Adipocyte (in vitro differentiated cells): ENCODE results near the gene LMOD1.

ENCODE experiments used
- DNase-seq: peaks from one replicate; pipeline ENCODE4 v3.0.0-alpha.2; 2015; ENCODE audit warnings: low read depth
- H3K27me3 ChIP-seq: replicated peaks from 2 replicates; pipeline ENCODE4 v1.7.0; 2013; ENCODE audit warnings: mild to moderate bottlenecking, low read length, moderate library complexity; ENCODE audit not compliant: control insufficient read depth, insufficient read depth
- H3K36me3 ChIP-seq: 2 replicates; pipeline ENCODE4 v1.7.0; 2013; ENCODE audit warnings: low read length, mild to moderate bottlenecking, moderate library complexity; ENCODE audit not compliant: control insufficient read depth, insufficient read depth, severe bottlenecking
- H3K4me1 ChIP-seq: 2 replicates; pipeline ENCODE4 v1.7.0; 2013; ENCODE audit warnings: mild to moderate bottlenecking, low read length, moderate library complexity; ENCODE audit not compliant: control insufficient read depth, insufficient read depth
- H3K4me3 ChIP-seq: 2 replicates; pipeline ENCODE4 v1.7.0; 2013; ENCODE audit warnings: mild to moderate bottlenecking, low read length, moderate library complexity
- H3K9ac ChIP-seq: 2 replicates; pipeline ENCODE4 v1.7.0; 2013; ENCODE audit warnings: mild to moderate bottlenecking, low read length, moderate library complexity
- H3K9me3 ChIP-seq: 2 replicates; pipeline ENCODE4 v1.7.0; 2013; ENCODE audit warnings: mild to moderate bottlenecking, low read length, moderate library complexity; ENCODE audit not compliant: control insufficient read depth

LMOD1 gene

GRCh38 chr1:201848230-201848629, 98.1 kb downstream of the LMOD1 start:
- Histone ChIP-seq H3K9me3 (no peaks in the 10 kb centered on the region), H3K36me3 (peaks cover 26% of the 10 kb centered on the region), H3K9ac (no peak overlapping the region), H3K27me3 (no peaks in the 10 kb centered on the region), H3K4me1 (peaks cover 21% of the 10 kb centered on the region), H3K4me3 (no peak overlapping the region)
- no peak for DNase-seq

DNA sequence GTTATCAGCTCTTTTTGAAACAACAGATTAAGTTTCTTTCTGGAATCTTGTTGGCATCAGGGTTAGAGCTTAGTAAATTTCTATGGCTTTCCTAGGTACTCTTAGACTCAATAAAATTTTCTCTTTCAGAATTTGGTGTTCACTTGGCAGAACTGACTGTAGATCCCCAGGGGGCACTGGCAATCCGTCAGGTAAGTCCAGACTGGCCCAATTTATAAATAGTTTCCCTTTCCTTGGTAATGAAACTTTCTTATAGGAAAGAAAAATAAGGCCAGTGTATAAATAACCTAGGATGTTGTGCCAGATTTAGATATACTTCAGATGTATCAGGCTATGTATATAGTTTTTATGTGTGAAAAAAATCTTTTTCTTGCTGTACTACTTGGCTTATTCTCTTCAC, 99.2 kb downstream of the LMOD1 start:
- H3K9me3 ChIP-seq, result no peaks in the 10 kb centered on the region
- H3K36me3 ChIP-seq, result peaks cover 15% of the 10 kb centered on the region
- H3K27me3 ChIP-seq, result no peaks in the 10 kb centered on the region
- H3K9ac ChIP-seq, result no peak overlapping the region
- H3K4me1 ChIP-seq, result peaks cover 31% of the 10 kb centered on the region
- H3K4me3 ChIP-seq, result no peak overlapping the region
- DNase-seq, result no peak
